ENCODE data around the gene EXOC6B. TPM values are rescaled to one million over a fixed set of nuclear protein-coding genes. Genes with fewer than 3 reads are reported as not detected.

Gene EXOC6B
- total and polyA plus RNA-seq, 10 of the 15 experiments (the other 5 are each of a cell fraction or from before 2014, with no cell fraction given), result 0.23 to 2.2 (median 1.2) TPM

- TF ChIP-seq BHLHE40 (IDR thresholded peaks at IDR 0.05; ENCODE audit: borderline replicate concordance in 1 of 2, low read depth in 2 of 2, low read length in 1 of 2) (no peak), MYC (IDR thresholded peaks at IDR 0.05; ENCODE audit: insufficient read depth, insufficient read length, insufficient replicate concordance, low read length, severe bottlenecking) (no peak), SIN3A (IDR thresholded peaks at IDR 0.05; ENCODE audit: low read depth, low read length) (no peak), SMARCA5 (IDR thresholded peaks at IDR 0.05) (no peak), ZNF592 (IDR thresholded peaks at IDR 0.05) (no peak), PML (IDR thresholded peaks at IDR 0.05; ENCODE audit: low read length) (no peak), IRF4 (IDR thresholded peaks at IDR 0.05; ENCODE audit: low read depth, low read length) (no peak), EP300 (IDR thresholded peaks at IDR 0.05; ENCODE audit: borderline replicate concordance in 1 of 2, control insufficient read depth in 1 of 2, low read depth in 2 of 2, low read length in 2 of 2) (no peak), MTA3 (IDR thresholded peaks at IDR 0.05; ENCODE audit: borderline replicate concordance, low read length) (no peak), SP1 (IDR thresholded peaks at IDR 0.05; ENCODE audit: low read depth, low read length) (no peak), TBL1XR1 (IDR thresholded peaks at IDR 0.05; ENCODE audit: low read depth, low read length) (no peak), MYB (IDR thresholded peaks at IDR 0.05; ENCODE audit: borderline replicate concordance, low read depth, low read length) (no peak), MLLT1 (IDR thresholded peaks at IDR 0.05) (no peak)
Observed at GRCh38 chr2:72533765-72534164, 292.1 kb downstream of the EXOC6B start (continued).

All from GM12878 (cell line).